K562 (cell line): ENCODE data around the gene MEGF10. TPM values are rescaled to one million over a fixed set of nuclear protein-coding genes. Genes with fewer than 3 reads are reported as not detected.

Experiments
- CBX8 ChIP-seq: fragments of 200-600 bp; sonication (generic); IDR thresholded peaks from 2 replicates; pipeline ENCODE4 v1.6.1; 2012; ENCODE audit warnings: borderline replicate concordance, mixed run types, low read depth, mild to moderate bottlenecking, moderate library complexity, mixed read lengths, low read length, control low read depth, inconsistent platforms; ENCODE audit not compliant: poor library complexity, severe bottlenecking; ENCODE audit errors: extremely low read depth
- SMAD2 ChIP-seq: fragments of 150-350 bp; IDR thresholded peaks from 2 replicates; pipeline ENCODE4 v1.6.1; 2014; ENCODE audit warnings: low read depth, mild to moderate bottlenecking, low read length
- STAG1 ChIP-seq: sonication (generic); formaldehyde crosslinking; IDR thresholded peaks from 2 replicates; pipeline ENCODE4 v1.5.0; 2020; ENCODE audit warnings: missing genetic modification reagents, borderline replicate concordance
- ZNF143 ChIP-seq: sonication (generic); formaldehyde crosslinking; IDR thresholded peaks from 2 replicates; pipeline ENCODE4 v1.9.0; 2022; ENCODE audit warnings: mild to moderate bottlenecking, missing genetic modification reagents
- polyA plus RNA-seq, 8 experiments: library from polyadenylated mRNA; depleted of rRNA in 4 of 8; stranded (reverse) in 5 of 8; unstranded in 3 of 8; fragments of >200 nt; fragmentation: Nextera tagmentation in 2 of 8; fragmentation: Illumina TruSeq in 1 of 8; extraction: Ambion mirVana in 2 of 8; extraction: Trizol in 1 of 8; gene quantifications; 2 replicates each; pipeline versions ENCODE4 v1.2.1 to v1.2.3, GENCODE V29; 2011 to 2014; ENCODE audit warnings: inconsistent platforms in 1 of 8, missing spikeins in 1 of 8
- total RNA-seq, 7 experiments: library from RNA; depleted of rRNA in 6 of 7; stranded (reverse); fragments of >200 nt in 6 of 7; fragmentation: Illumina TruSeq in 2 of 7; extraction: Trizol in 2 of 7; gene quantifications; 2 replicates each; pipeline versions ENCODE4 v1.2.1 to v1.2.3, GENCODE V29; 2011 to 2021; ENCODE audit warnings: low replicate concordance in 1 of 7
- TF ChIP-seq, protein P1 (sequence below): fragments of 250-450 bp; sonication (Bioruptor Pico); IDR thresholded peaks from 2 replicates; pipeline ENCODE4 v1.4.0; 2020

The MEGF10 gene
- total and polyA plus RNA-seq, 9 of the 15 experiments (the other 6 are each of a cell fraction or from before 2014, with no cell fraction given): 0.07 TPM; not detected in 8

DNA sequence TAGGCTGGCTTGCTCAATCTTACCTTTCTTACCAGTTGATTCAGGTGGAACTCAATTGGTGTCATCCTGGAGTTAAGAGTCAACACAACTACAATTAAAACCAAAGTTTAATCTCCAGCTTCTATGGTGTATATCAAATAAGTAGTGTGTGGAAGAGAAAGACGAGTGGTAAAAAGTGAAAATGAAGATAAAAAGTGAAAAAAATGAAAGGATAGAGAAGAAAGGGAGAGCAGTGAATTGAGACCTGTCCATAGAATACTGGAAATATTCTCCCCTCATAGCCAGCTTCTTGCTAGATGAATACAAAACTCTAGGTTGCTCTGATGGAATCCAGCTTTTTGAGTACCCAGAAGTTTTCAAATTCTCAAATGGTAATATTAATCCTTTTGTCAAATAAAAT, 76.4 kb downstream of the MEGF10 start (continued):
- TF ChIP-seq, protein P1, sequence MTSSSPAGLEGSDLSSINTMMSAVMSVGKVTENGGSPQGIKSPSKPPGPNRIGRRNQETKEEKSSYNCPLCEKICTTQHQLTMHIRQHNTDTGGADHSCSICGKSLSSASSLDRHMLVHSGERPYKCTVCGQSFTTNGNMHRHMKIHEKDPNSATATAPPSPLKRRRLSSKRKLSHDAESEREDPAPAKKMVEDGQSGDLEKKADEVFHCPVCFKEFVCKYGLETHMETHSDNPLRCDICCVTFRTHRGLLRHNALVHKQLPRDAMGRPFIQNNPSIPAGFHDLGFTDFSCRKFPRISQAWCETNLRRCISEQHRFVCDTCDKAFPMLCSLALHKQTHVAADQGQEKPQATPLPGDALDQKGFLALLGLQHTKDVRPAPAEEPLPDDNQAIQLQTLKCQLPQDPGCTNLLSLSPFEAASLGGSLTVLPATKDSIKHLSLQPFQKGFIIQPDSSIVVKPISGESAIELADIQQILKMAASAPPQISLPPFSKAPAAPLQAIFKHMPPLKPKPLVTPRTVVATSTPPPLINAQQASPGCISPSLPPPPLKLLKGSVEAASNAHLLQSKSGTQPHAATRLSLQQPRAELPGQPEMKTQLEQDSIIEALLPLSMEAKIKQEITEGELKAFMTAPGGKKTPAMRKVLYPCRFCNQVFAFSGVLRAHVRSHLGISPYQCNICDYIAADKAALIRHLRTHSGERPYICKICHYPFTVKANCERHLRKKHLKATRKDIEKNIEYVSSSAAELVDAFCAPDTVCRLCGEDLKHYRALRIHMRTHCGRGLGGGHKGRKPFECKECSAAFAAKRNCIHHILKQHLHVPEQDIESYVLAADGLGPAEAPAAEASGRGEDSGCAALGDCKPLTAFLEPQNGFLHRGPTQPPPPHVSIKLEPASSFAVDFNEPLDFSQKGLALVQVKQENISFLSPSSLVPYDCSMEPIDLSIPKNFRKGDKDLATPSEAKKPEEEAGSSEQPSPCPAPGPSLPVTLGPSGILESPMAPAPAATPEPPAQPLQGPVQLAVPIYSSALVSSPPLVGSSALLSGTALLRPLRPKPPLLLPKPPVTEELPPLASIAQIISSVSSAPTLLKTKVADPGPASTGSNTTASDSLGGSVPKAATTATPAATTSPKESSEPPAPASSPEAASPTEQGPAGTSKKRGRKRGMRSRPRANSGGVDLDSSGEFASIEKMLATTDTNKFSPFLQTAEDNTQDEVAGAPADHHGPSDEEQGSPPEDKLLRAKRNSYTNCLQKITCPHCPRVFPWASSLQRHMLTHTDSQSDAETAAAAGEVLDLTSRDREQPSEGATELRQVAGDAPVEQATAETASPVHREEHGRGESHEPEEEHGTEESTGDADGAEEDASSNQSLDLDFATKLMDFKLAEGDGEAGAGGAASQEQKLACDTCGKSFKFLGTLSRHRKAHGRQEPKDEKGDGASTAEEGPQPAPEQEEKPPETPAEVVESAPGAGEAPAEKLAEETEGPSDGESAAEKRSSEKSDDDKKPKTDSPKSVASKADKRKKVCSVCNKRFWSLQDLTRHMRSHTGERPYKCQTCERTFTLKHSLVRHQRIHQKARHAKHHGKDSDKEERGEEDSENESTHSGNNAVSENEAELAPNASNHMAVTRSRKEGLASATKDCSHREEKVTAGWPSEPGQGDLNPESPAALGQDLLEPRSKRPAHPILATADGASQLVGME (CRISPR knock-in tag): no peak
- no peak for TF ChIP-seq SMAD2
- no peak for TF ChIP-seq CBX8
- TF ChIP-seq ZNF143 (CRISPR knock-in tag): no peak
- no peak for TF ChIP-seq STAG1
